GM19468 (cell line): Measurements from ENCODE around the gene RBPMS2.
"Not testable (repeated sequence)": the region's sequence is repeated elsewhere in the genome, so short reads cannot be mapped to it uniquely, and the experiment has no call there.

ENCODE experiments used
- ATAC-seq: cut with Tn5 transposase; IDR thresholded peaks from one replicate; pipeline ENCODE4 v1.9.1; 2021; ENCODE audit warnings: mild to moderate bottlenecking, moderate library complexity, moderate number of reproducible peaks; ENCODE audit not compliant: unreplicated experiment; ENCODE audit errors: extremely low read depth

The RBPMS2 gene

GRCh38 chr15:64775551-64776401, at the start of gene RBPMS2:
TSS of gene RBPMS2 (minus strand) at chr15:64775589. CDS start at chr15:64775319, 270 bp downstream.
- no peak for ATAC-seq

DNA sequence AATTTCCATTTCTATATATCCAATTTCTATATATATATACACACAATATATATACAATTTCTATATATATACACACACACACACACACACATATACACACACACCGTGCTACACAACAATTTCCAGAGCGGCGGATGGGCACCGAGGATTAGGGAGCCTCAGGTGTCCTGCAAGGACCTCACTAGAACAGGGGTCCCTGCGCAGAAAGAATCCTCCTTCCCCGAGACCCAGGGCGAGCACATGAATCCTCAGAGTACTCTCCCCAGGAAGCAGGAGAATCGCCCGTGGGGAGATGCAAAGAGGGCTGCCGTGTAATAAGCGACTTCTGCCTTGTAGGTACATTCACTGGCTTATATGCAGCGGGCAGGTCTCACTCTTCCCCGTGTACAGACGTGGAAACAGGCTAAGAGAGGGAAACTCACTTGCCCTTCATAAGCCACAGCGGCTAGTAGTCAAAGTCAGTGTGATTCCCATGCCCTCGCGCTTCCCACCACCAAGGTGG, 49.6 kb upstream of the RBPMS2 start:
- no peak for ATAC-seq

DNA sequence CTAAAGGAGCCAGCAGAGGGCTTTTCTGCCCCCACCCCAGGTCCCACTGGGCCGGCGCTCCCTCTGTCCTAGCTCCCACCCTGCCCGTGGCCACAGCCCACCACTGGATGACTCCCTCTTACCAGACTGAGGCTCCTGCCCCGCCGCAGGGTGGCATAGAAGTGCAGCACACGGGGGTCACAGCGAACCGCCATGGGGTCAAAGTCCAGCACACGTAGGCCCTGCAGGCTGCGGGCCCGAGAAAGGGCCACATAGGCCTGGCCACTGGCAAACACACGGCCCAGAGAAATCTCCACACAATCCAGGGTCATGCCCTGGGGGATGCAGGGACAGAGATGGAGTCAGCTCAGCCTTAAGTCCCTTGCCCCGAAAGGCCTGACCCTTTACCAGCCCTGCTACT, 41.1 kb upstream of the RBPMS2 start:
- ATAC-seq, result no peak

DNA sequence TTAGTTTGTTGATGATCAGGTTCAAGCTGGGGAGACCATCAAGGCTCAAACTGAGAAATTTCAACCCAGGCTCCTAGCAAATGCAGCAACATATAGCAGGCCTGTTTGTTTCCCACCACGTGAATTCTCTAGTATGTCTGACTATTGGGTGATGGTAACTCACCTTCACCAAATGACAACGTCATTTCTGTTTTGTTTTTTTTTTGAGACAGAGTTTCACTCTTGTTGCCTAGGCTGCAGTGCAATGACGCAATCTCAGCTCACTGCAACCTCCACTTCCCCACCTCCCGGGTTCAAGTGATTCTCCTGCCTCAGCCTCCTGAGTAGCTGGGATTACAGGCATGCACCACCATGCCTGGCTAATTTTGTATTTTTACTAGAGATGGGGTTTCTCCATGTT, 39.6 kb upstream of the RBPMS2 start:
- ATAC-seq, result not testable (repeated sequence)

- not testable (repeated sequence) for ATAC-seq
Observed at GRCh38 chr15:64814283-64814682, 38.9 kb upstream of the RBPMS2 start.

GRCh38 chr15:64813075-64813474, 37.7 kb upstream of the RBPMS2 start:
- no peak for ATAC-seq

DNA sequence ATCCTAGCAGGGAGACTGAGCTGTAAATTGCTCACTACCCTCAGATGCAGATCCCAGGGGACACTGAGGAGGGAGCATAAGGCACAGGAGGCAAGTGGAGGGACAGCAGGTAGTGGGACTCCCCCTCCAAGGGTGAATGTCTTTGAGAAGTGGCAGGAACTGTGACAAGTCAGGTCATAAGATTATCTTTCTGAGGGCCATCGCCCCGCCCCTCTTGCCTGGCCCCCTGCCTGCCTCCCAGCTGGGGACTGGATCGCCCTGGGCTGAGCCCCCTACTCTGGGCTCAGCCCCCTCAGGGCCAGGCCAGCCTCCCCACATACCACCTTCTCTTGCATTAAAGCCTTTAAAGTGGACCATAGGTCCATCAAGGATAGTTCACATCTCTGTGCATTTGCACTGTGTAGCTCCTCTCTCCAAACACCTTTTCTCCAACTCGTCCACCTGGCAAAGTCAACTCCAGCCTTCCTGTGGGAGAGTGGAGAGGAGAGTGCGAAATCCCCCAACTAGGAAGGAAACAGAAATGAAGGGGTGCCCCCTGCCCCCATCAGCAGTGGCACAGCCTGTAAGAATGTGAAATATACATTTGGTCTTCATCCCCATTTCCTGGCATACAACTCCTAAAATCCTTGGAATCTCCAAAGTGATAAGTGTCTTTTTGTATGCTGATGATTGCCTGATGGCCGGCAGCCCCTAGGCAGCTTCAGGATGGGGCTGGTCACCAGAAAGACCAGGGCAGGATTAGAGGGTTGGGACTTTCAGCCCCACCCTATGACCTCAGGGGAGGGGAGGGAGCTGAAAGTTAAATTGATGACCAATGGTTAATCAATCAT, 35.3 kb upstream of the RBPMS2 start:
- no peak for ATAC-seq

GRCh38 chr15:64809649-64810496, 34.5 kb upstream of the RBPMS2 start:
- ATAC-seq, result no peak

DNA sequence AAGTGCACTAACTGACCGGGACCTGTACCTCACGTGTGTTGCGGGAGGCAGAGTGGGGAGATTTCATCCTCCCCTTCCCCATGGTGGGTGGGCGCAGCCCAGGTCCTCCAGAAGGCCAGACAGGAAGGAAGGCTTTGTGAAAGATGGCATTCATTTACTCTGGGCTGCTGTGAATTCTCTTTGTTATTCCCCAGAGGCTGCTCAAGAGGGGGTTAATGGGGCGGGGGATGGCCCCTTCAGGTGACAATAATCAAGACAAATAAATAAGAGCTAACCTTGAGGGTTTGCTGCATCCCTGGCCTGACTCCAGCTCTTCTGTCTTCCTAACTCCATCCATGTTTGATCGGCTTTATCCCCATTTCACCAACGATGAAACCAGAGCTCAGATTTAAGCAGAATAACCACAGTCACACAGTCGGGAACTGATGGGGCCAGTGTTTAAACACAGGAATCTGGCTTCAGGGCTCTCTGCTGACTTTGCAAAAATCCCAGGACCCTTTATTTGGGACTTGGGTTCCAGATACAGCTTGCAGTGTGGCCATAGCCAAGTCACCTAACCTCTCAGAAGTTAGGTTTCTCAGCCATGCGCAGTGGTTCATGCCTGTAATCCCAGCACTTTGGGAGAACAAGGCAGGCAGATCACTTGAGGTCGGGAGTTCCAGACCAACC, 33.5 kb upstream of the RBPMS2 start:
- ATAC-seq, result no peak

DNA sequence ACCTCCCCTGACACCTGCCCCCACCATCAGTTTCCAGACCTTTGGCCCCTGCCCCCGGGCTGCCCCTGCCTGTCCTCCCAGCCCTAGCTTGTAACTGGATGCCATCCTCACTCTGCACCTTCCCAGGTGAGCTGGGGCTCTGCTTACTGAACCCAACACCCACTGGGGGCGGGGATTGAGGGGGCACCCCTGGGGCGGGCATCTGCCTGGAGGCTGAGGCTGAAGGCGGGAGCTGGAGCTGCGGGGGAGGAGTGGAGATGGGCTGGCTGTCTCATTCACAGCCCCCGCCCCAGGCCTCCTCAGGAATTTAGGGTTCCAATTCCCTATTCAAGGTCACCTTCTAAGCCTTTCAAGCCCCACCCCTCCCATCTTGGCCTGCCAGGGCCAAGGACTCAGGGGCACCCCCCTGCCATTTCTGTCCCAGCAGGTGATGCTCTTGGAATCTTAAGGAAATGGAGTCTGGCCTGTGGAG, 32.4 kb upstream of the RBPMS2 start:
- ATAC-seq, result no peak

- ATAC-seq, result no peak
Observed at GRCh38 chr15:64807051-64807749, 31.8 kb upstream of the RBPMS2 start.

- ATAC-seq, result no peak
Observed at GRCh38 chr15:64806509-64806908, 31.1 kb upstream of the RBPMS2 start.

DNA sequence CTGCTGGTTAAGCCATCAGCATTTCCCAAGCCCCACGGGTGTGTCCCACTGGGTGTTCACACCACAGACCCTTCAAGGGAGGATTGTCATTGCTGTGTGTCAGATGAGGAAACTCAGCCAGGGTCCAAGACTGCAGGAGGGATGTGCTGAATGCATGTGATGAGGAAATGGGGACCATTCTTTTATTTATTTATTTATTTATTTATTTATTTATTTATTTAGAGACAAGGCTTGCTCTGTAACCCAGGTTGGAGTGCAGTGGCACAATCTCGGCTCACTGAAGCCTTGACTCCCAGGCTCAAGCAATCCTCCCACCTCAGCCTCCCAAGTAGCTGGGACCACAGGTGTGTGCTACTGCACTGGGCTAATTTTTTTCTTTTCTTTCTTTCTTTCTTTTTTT, 29.2 kb upstream of the RBPMS2 start:
- ATAC-seq, result no peak

DNA sequence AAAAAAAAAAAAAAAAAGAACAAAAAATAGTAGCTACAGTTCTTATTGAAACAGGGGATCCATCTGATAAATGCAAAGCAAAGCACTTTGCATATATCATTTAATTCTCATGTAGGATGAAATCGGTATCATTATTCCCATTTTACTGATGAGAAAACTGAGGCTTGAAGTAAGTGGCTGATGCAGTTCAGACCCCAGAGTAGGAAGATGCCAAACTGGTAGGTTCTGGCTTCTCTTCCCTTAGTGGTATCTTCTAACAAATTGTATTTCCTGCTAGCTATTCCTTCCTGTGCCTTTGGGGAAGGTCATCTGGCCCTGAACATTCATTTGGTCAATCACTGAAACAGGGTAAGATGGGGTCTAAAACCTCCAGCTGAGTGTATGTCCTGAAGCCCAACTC, 28.1 kb upstream of the RBPMS2 start:
- no peak for ATAC-seq

- no peak for ATAC-seq
Observed at GRCh38 chr15:64800476-64800875, 25.1 kb upstream of the RBPMS2 start.

DNA sequence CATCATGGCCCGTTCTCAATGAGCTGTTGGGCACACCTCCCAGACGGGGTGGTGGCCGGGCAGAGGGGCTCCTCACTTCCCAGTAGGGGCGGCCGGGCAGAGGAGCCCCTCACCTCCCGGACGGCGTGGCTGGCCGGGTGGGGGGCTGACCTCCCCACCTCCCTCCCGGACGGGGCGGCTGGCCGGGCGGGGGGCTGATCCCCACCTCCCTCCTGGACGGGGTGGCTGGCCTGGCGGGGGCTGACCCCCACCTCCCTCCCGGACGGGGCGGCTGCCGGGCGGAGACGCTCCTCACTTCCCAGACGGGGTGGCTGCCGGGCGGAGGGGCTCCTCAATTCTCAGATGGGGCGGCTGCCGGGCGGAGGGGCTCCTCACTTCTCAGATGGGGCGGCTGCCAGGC, 23.5 kb upstream of the RBPMS2 start:
- ATAC-seq, result not testable (repeated sequence)

- not testable (repeated sequence) for ATAC-seq
Observed at GRCh38 chr15:64795921-64796320, 20.5 kb upstream of the RBPMS2 start.

GRCh38 chr15:64795299-64795698, 19.9 kb upstream of the RBPMS2 start:
- ATAC-seq, result not testable (repeated sequence)

DNA sequence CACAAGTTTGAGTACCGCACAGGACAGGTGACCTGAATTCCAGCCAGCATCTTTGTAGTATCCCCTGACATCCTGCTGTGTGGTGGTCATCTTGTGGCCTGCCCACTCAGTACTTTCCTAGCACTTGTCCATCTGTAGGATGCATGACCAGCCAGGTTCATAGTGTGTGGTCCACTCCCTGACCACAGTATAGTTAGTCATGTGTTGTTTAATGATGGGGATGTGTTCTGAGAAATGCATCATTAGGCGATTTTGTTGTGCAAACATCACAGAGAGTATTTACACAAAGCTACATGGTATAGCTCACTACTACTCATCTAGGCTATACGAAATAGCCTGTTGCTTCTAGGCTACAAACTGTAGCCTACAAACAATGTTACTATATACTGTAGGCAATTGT, 16.9 kb upstream of the RBPMS2 start:
- ATAC-seq, result no peak
